NT2/D1 (cell line): ENCODE results near the gene PHACTR1.

ENCODE experiments used
- SUZ12 ChIP-seq: IDR thresholded peaks from 2 replicates; pipeline ENCODE4 v1.6.1; 2011; ENCODE audit not compliant: insufficient read length, insufficient read depth; ENCODE audit errors: extremely low read depth
- YY1 ChIP-seq: IDR thresholded peaks from 2 replicates; pipeline ENCODE4 v1.6.1; 2011; ENCODE audit not compliant: insufficient read length, insufficient read depth
- ZNF274 ChIP-seq: IDR thresholded peaks from 2 replicates; pipeline ENCODE4 v1.6.1; 2011; ENCODE audit warnings: mild to moderate bottlenecking, low read depth, low read length

DNA sequence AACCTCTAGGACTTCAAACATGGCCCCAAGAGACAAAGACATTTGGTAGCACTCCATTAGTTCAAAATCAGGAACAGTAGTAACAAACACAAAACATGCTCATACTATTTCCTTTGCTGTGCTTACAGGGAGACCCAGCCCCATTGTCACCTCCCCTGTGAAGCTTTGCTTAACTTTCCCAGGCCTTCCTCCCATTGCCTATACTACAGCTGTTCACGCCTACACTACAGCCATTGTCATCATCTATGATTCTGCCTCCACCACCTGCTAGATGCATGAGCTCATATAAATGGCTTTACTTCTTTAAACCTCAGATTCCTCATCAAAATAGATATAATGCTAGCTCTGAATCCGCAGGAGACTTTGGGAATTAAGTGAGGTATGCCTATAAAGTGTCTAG, 8.7 kb downstream of the PHACTR1 start:
- TF ChIP-seq ZNF274 (no peak), YY1 (no peak), SUZ12 (no peak)
